Esophagus muscularis mucosa (tissue), 4 donors: Measurements from ENCODE around the gene SDC1. TPM values are rescaled to one million over a fixed set of nuclear protein-coding genes. Genes with fewer than 3 reads are reported as not detected.

Experiments
- DNase-seq: peaks from one replicate; pipeline ENCODE4 v3.0.0-alpha.2; 2017; ENCODE audit errors: extremely low spot score
- H3K27ac ChIP-seq, 4 donors: fragments of 200-600 bp; sonication (generic); replicated peaks in 1 of 4; 1 replicate in 3 of 4; 2 replicates in 1 of 4; pipeline ENCODE4 v1.5.1; 2016 to 2019; ENCODE audit warnings: mild to moderate bottlenecking in 1 of 4
- H3K27me3 ChIP-seq, 4 donors: fragments of 200-600 bp; sonication (generic); one replicate each; pipeline versions ENCODE4 v1.5.1 to v1.6.0; 2016 to 2019
- H3K36me3 ChIP-seq, 4 donors: fragments of 200-600 bp; sonication (generic); one replicate each; pipeline ENCODE4 v1.5.1; 2016 to 2019
- H3K4me1 ChIP-seq, 4 donors: fragments of 200-600 bp; sonication (generic); one replicate each; pipeline ENCODE4 v1.5.1; 2016 to 2019
- H3K4me3 ChIP-seq, 4 donors: fragments of 200-600 bp; sonication (generic); 1 replicate in 2 of 4; 2 replicates in 2 of 4; pipeline ENCODE4 v1.5.1; 2016 to 2019; ENCODE audit warnings: mild to moderate bottlenecking in 4 of 4, moderate library complexity in 1 of 4
- H3K9me3 ChIP-seq, 4 donors: fragments of 200-600 bp; sonication (generic); 1 replicate in 3 of 4; 2 replicates in 1 of 4; pipeline ENCODE4 v1.5.1; 2016 to 2019
- EP300 ChIP-seq: sonication (generic); formaldehyde crosslinking; IDR thresholded peaks from one replicate; pipeline ENCODE4 v1.6.1; 2017; ENCODE audit warnings: antibody characterized with exemption
- POLR2A ChIP-seq: fragments of 450-650 bp; IDR thresholded peaks from one replicate; pipeline ENCODE4 v1.6.1; 2017; ENCODE audit warnings: antibody characterized with exemption, moderate library complexity, mild to moderate bottlenecking, low read depth
- POLR2AphosphoS5 ChIP-seq, 2 donors: sonication (generic); formaldehyde crosslinking; IDR thresholded peaks; one replicate each; pipeline ENCODE4 v1.6.1; 2017; ENCODE audit warnings: antibody characterized with exemption in 2 of 2
- WGBS: methylation state at CpG from one replicate; pipeline ENCODE4 v1.1.5; 2018; 5-methylcytosine and 5-hydroxymethylcytosine counted together
- intact Hi-C: fragments of 100-400 bp; cut with DNase I; formaldehyde crosslinking; loops from one replicate; pipeline ENCODE4 v1.15.1; 2023
- small RNA-seq, 3 donors: library from RNA; depleted of rRNA; stranded (forward); fragments of <200 nt; gene quantifications; one replicate each; pipeline ENCODE3, GENCODE V24; 2016
- total RNA-seq, 4 donors: library from RNA; depleted of rRNA; stranded (reverse); fragments of >200 nt; gene quantifications; one replicate each; pipeline versions ENCODE4 v1.1.0 to v1.2.1, GENCODE V29; 2016
- TF ChIP-seq, protein P1 (sequence below), 3 experiments: fragments of 200-600 bp in 2 of 3; fragments of 450-650 bp in 1 of 3; sonication (generic) in 2 of 3; IDR thresholded peaks; one replicate each; pipeline ENCODE4 v1.5.1; 2017 to 2019; ENCODE audit warnings: antibody characterized with exemption in 3 of 3, mild to moderate bottlenecking in 2 of 3, moderate library complexity in 1 of 3

The SDC1 gene
- total RNA-seq, 4 donors from 2014 or later = 0.33 to 1.6 (median 0.47) TPM

DNA sequence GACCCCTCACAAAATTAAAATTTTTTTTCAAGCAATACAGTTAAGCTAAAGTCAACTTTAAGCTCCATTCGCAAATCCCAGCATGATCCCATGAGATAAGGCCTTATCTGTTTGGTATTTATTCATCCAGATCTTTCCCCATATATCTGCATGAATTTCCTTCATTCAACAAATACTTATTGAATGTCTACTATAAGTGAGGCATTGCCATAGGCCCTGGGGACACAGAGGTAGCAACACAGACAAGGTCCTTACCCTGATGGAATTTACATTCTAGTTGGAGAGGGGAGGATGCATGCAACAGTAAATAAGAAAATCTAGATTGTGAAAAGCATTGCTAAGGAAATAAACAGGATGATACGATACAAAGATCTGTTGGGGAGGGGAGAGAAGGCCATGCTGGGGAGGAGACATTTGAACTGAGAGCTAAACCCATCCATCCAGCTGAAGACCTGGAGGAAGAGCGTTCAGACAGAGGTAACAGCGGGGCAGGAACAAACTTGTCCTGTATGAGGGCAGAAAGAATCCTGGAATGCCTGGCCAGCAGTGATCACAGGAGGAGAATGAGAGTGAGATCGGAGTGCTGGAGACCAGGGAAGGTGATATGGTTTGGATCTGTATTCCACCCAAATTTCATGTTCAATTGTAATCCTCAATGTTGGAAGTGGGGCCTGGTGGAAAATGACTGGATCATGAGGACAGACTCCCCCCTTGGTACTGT is 71.6 kb downstream of the SDC1 start:
- no peaks in the 10 kb centered on the region for H3K4me1 ChIP-seq
- intact Hi-C loops = no loop called here
- no peaks in the 10 kb centered on the region for H3K36me3 ChIP-seq
- no peak overlapping the region for H3K4me3 ChIP-seq
- no peak overlapping the region for H3K27ac ChIP-seq
- no peak for DNase-seq
- no peaks in the 10 kb centered on the region for H3K9me3 ChIP-seq
- no peak for TF ChIP-seq POLR2A
- TF ChIP-seq EP300 = no peak
- no peak for TF ChIP-seq POLR2AphosphoS5 (IDR thresholded peaks at IDR 0.05)
- TF ChIP-seq, protein P1, sequence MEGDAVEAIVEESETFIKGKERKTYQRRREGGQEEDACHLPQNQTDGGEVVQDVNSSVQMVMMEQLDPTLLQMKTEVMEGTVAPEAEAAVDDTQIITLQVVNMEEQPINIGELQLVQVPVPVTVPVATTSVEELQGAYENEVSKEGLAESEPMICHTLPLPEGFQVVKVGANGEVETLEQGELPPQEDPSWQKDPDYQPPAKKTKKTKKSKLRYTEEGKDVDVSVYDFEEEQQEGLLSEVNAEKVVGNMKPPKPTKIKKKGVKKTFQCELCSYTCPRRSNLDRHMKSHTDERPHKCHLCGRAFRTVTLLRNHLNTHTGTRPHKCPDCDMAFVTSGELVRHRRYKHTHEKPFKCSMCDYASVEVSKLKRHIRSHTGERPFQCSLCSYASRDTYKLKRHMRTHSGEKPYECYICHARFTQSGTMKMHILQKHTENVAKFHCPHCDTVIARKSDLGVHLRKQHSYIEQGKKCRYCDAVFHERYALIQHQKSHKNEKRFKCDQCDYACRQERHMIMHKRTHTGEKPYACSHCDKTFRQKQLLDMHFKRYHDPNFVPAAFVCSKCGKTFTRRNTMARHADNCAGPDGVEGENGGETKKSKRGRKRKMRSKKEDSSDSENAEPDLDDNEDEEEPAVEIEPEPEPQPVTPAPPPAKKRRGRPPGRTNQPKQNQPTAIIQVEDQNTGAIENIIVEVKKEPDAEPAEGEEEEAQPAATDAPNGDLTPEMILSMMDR (IDR thresholded peaks at IDR 0.05) = no peak
- no peaks in the 10 kb centered on the region for H3K27me3 ChIP-seq
- 94% methylated on average over 5 of the region's 5 CpGs for WGBS

DNA sequence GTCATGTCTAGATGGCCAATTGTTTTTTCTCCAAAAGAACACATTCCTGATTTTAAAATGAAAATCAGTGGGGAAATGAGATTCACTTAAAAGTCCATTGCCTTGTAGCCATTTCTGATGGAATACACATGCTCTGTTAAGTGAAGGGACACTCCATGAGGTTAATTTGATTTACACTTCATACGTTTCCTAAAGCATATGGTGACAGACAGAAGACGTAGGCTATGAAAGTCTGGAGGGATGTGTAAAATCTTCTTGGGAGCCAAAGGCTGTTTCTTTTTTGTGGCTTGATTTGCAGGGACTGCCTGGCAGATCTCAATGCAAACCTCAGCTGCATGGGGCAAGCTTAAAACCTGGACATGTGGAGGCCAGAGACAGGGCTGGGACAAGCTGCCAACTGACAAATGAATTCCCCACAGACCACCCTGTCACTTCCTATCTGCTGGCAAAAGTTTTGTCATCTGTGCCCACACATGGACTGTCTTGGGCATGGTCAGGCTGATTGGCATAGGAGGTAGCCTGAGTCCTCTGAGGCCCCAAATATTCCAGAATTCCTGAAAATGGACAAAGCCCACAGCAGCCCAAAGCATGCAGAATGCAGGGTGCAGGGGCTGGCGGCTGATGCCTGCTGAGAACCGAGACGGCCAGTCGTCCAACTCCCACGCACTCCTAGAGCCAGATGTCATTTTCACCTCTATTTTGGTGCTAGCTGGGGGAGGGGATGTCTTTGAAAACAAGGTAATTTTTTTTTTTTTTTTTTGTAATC is 73.9 kb downstream of the SDC1 start:
- no peaks in the 10 kb centered on the region for H3K36me3 ChIP-seq
- H3K27ac ChIP-seq = no peak overlapping the region
- no peak overlapping the region for H3K4me3 ChIP-seq
- intact Hi-C loops = no loop called here
- WGBS = 61% methylated on average over 7 of the region's 7 CpGs
- no peaks in the 10 kb centered on the region for H3K9me3 ChIP-seq
- no peaks in the 10 kb centered on the region for H3K27me3 ChIP-seq
- H3K4me1 ChIP-seq = no peaks in the 10 kb centered on the region
- DNase-seq = no peak
- TF ChIP-seq EP300 (no peak), POLR2A (no peak), POLR2AphosphoS5 (IDR thresholded peaks at IDR 0.05) (no peak)
- TF ChIP-seq, protein P1 (IDR thresholded peaks at IDR 0.05) = no peak

Small RNA genes within 50 kb of the gene (small RNA-seq; reads per million reads assigned to genes)
- gene RN7SL140P (0 reads per million in 3 donors), gene RNU6-961P (0 reads per million in 3 donors), gene RNU7-113P (0 reads per million in 3 donors)

Other genes starting within 250 kb of the SDC1 start
- gene WDR35, start 235.0 kb downstream of the SDC1 start, total RNA-seq = 10 to 100 TPM in 3 of 4 donors, 1 to 10 TPM in 1; 9.4 to 15.0 (median 12.3) TPM
- gene MATN3, start 212.5 kb downstream of the SDC1 start, total RNA-seq = 1 to 10 TPM in 1 of 4 donors, under 1 TPM in 3; 0.66 to 1.3 (median 0.82) TPM
- gene LAPTM4A, start 173.5 kb downstream of the SDC1 start, total RNA-seq = 100 to 1,000 TPM; 154 to 215 (median 192) TPM
- 100 to 1,000 TPM in 1 of 4 donors, 10 to 100 TPM in 3; 73.7 to 113 (median 93.1) TPM for gene PUM2, start 125.7 kb upstream of the SDC1 start, total RNA-seq
- 1,000 to 10,000 TPM in 3 of 4 donors, 100 to 1,000 TPM in 1; 809 to 1,532 (median 1,203) TPM for gene RHOB, start 221.9 kb upstream of the SDC1 start, total RNA-seq